WTC11 (cell line): ENCODE data around the gene PHF5A. TPM values are rescaled to one million over a fixed set of nuclear protein-coding genes. Genes with fewer than 3 reads are reported as not detected.

Experiments
- ATAC-seq: fragments of 200-7000 bp; cut with Tn5 transposase; 2 replicates; pipeline ENCODE4 v1.10.0; 2021; ENCODE audit warnings: mild to moderate bottlenecking, moderate library complexity
- CTCF ChIA-PET: fragments of 300-600 bp; sonication (Branson Sonifier 250); formaldehyde crosslinking; loops from one replicate; lab custom pipeline; 2021; ENCODE audit warnings: antibody characterized with exemption; lab: Charles Lee
- POLR2A ChIA-PET: fragments of 350-600 bp; sonication (Branson Sonifier 250); formaldehyde crosslinking; loops from one replicate; lab custom pipeline; 2021; ENCODE audit warnings: antibody characterized with exemption; lab: Charles Lee
- DNase-seq: peaks from one replicate; pipeline ENCODE4 v3.0.0; 2021; ENCODE audit warnings: low spot score
- H3K27ac Mint-ChIP-seq: 2 replicates; pipeline ENCODE4 v1.8.0; 2021; ENCODE audit warnings: mixed read lengths
- H3K27me3 Mint-ChIP-seq: 2 replicates; pipeline ENCODE4 v1.8.0; 2021; ENCODE audit warnings: low read depth, mild to moderate bottlenecking, moderate library complexity, mixed read lengths
- H3K36me3 Mint-ChIP-seq: 2 replicates; pipeline ENCODE4 v1.8.0; 2021; ENCODE audit warnings: mixed read lengths
- H3K4me1 Mint-ChIP-seq: 2 replicates; pipeline ENCODE4 v1.8.0; 2022; ENCODE audit warnings: mixed read lengths
- H3K4me3 Mint-ChIP-seq: 2 replicates; pipeline ENCODE4 v1.8.0; 2021; ENCODE audit warnings: mild to moderate bottlenecking, moderate library complexity, mixed read lengths
- H3K9me3 Mint-ChIP-seq: 2 replicates; pipeline ENCODE4 v1.8.0; 2021; ENCODE audit warnings: mixed read lengths
- CBFB ChIP-seq: sonication (generic); formaldehyde crosslinking; IDR thresholded peaks from 2 replicates; pipeline ENCODE4 v1.8.1; 2022; ENCODE audit warnings: mild to moderate bottlenecking, low read depth, missing genetic modification reagents
- CREB1 ChIP-seq: sonication (generic); formaldehyde crosslinking; IDR thresholded peaks from 2 replicates; pipeline ENCODE4 v1.8.0; 2023; ENCODE audit warnings: mild to moderate bottlenecking, missing genetic modification reagents
- CREM ChIP-seq: sonication (generic); formaldehyde crosslinking; IDR thresholded peaks from 2 replicates; pipeline ENCODE4 v1.8.1; 2022; ENCODE audit warnings: mild to moderate bottlenecking, missing genetic modification reagents, moderate library complexity
- ETV6 ChIP-seq: sonication (generic); formaldehyde crosslinking; IDR thresholded peaks from 2 replicates; pipeline ENCODE4 v1.8.1; 2022; ENCODE audit warnings: mild to moderate bottlenecking, missing genetic modification reagents
- FOXJ3 ChIP-seq: sonication (generic); formaldehyde crosslinking; IDR thresholded peaks from 2 replicates; pipeline ENCODE4 v1.9.0; 2021; ENCODE audit warnings: missing genetic modification reagents, mild to moderate bottlenecking, borderline replicate concordance
- FOXP1 ChIP-seq: sonication (generic); formaldehyde crosslinking; IDR thresholded peaks from 2 replicates; pipeline ENCODE4 v1.8.0; 2022; ENCODE audit warnings: missing genetic modification reagents, mild to moderate bottlenecking, moderate library complexity, borderline replicate concordance
- GABPB1 ChIP-seq: sonication (generic); formaldehyde crosslinking; IDR thresholded peaks from 2 replicates; pipeline ENCODE4 v1.8.1; 2023; ENCODE audit warnings: mild to moderate bottlenecking, missing genetic modification reagents
- GTF2I ChIP-seq: fragments of 250-450 bp; sonication (Bioruptor Pico); conservative IDR thresholded peaks from 2 replicates; pipeline ENCODE4 v1.4.0; 2021; ENCODE audit warnings: mild to moderate bottlenecking
- HMGA2 ChIP-seq: fragments of 250-450 bp; sonication (Bioruptor Pico); IDR thresholded peaks from 2 replicates; pipeline ENCODE4 v1.4.0; 2021; ENCODE audit warnings: mild to moderate bottlenecking, moderate library complexity
- JAZF1 ChIP-seq: fragments of 250-450 bp; sonication (Bioruptor Pico); IDR thresholded peaks from 2 replicates; pipeline ENCODE4 v1.9.0; 2021; ENCODE audit warnings: moderate library complexity, mild to moderate bottlenecking, inconsistent platforms
- MYBL2 ChIP-seq: sonication (generic); formaldehyde crosslinking; IDR thresholded peaks from 2 replicates; pipeline ENCODE4 v1.8.1; 2023; ENCODE audit warnings: mild to moderate bottlenecking, moderate library complexity, missing genetic modification reagents
- NFATC4 ChIP-seq: fragments of 250-450 bp; sonication (Bioruptor Pico); IDR thresholded peaks from 2 replicates; pipeline ENCODE4 v1.9.0; 2021; ENCODE audit warnings: mild to moderate bottlenecking
- SOX15 ChIP-seq: fragments of 250-450 bp; sonication (Bioruptor Pico); IDR thresholded peaks from 2 replicates; pipeline ENCODE4 v1.9.0; 2021; ENCODE audit warnings: mild to moderate bottlenecking
- TEAD4 ChIP-seq: sonication (generic); formaldehyde crosslinking; IDR thresholded peaks from 2 replicates; pipeline ENCODE4 v1.8.0; 2022; ENCODE audit warnings: mild to moderate bottlenecking, missing genetic modification reagents
- total RNA-seq: library from RNA; stranded (reverse); gene quantifications from 3 replicates; pipeline ENCODE4 v1.2.3, GENCODE V29; 2021
- TF ChIP-seq, protein P1 (sequence below): sonication (generic); formaldehyde crosslinking; conservative IDR thresholded peaks from 2 replicates; pipeline ENCODE4 v1.8.1; 2022; ENCODE audit warnings: mild to moderate bottlenecking, missing genetic modification reagents
- TF ChIP-seq, protein P2 (sequence below): fragments of 250-450 bp; sonication (Bioruptor Pico); IDR thresholded peaks from 2 replicates; pipeline ENCODE4 v1.9.0; 2021; ENCODE audit warnings: mild to moderate bottlenecking
- TF ChIP-seq, protein P3 (sequence below): fragments of 200-600 bp; IDR thresholded peaks from 2 replicates; pipeline ENCODE4 v1.8.0; 2022; ENCODE audit warnings: antibody characterized with exemption
- TF ChIP-seq, protein P4 (sequence below): sonication (generic); formaldehyde crosslinking; IDR thresholded peaks from 2 replicates; pipeline ENCODE4 v1.8.0; 2022; ENCODE audit warnings: mild to moderate bottlenecking, missing genetic modification reagents
- TF ChIP-seq, protein P5 (sequence below): sonication (generic); formaldehyde crosslinking; IDR thresholded peaks from 2 replicates; pipeline ENCODE4 v1.8.1; 2023; ENCODE audit warnings: mild to moderate bottlenecking, missing genetic modification reagents, moderate library complexity
- TF ChIP-seq, protein P6 (sequence below): fragments of 250-450 bp; sonication (Bioruptor Pico); conservative IDR thresholded peaks from 2 replicates; pipeline ENCODE4 v1.9.0; 2021; ENCODE audit warnings: mild to moderate bottlenecking
- TF ChIP-seq, protein P7 (sequence below): sonication (generic); formaldehyde crosslinking; IDR thresholded peaks from 2 replicates; pipeline ENCODE4 v1.8.1; 2022; ENCODE audit warnings: low read depth, missing genetic modification reagents, borderline replicate concordance

The PHF5A gene
- total RNA-seq, 1 experiment from 2014 or later: 93.1 TPM

DNA sequence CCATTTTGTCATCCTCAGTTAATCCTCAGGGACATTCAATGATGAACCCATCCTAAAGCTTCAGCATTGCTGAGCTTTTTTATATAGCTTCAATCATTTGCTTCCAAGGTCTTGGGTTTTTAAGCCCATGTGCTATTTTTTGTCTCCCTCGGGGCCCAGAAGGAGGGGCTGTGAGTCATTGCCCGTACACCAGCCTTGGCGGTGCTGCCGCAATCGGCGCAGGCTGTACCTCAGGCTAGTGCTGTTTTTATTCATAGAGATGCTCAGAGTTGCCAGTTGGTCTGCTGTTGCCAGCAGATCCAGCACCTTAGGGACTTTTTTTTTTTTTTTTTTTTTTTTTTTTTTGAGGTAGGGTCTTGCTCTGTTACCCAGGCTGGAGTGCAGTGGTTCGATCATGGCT is 35.9 kb upstream of the PHF5A start:
- TF ChIP-seq GTF2I (no peak), CREM (CRISPR knock-in tag) (no peak), FOXP1 (CRISPR knock-in tag) (no peak), ETV6 (CRISPR knock-in tag) (no peak), JAZF1 (CRISPR knock-in tag) (no peak), TEAD4 (CRISPR knock-in tag) (no peak), SOX15 (CRISPR knock-in tag) (no peak), FOXJ3 (CRISPR knock-in tag) (no peak), CREB1 (CRISPR knock-in tag) (no peak)
- TF ChIP-seq, protein P1, sequence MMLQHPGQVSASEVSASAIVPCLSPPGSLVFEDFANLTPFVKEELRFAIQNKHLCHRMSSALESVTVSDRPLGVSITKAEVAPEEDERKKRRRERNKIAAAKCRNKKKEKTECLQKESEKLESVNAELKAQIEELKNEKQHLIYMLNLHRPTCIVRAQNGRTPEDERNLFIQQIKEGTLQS: no peak
- TF ChIP-seq, protein P2, sequence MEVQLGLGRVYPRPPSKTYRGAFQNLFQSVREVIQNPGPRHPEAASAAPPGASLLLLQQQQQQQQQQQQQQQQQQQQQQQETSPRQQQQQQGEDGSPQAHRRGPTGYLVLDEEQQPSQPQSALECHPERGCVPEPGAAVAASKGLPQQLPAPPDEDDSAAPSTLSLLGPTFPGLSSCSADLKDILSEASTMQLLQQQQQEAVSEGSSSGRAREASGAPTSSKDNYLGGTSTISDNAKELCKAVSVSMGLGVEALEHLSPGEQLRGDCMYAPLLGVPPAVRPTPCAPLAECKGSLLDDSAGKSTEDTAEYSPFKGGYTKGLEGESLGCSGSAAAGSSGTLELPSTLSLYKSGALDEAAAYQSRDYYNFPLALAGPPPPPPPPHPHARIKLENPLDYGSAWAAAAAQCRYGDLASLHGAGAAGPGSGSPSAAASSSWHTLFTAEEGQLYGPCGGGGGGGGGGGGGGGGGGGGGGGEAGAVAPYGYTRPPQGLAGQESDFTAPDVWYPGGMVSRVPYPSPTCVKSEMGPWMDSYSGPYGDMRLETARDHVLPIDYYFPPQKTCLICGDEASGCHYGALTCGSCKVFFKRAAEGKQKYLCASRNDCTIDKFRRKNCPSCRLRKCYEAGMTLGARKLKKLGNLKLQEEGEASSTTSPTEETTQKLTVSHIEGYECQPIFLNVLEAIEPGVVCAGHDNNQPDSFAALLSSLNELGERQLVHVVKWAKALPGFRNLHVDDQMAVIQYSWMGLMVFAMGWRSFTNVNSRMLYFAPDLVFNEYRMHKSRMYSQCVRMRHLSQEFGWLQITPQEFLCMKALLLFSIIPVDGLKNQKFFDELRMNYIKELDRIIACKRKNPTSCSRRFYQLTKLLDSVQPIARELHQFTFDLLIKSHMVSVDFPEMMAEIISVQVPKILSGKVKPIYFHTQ (CRISPR knock-in tag): no peak
- TF ChIP-seq, protein P3, sequence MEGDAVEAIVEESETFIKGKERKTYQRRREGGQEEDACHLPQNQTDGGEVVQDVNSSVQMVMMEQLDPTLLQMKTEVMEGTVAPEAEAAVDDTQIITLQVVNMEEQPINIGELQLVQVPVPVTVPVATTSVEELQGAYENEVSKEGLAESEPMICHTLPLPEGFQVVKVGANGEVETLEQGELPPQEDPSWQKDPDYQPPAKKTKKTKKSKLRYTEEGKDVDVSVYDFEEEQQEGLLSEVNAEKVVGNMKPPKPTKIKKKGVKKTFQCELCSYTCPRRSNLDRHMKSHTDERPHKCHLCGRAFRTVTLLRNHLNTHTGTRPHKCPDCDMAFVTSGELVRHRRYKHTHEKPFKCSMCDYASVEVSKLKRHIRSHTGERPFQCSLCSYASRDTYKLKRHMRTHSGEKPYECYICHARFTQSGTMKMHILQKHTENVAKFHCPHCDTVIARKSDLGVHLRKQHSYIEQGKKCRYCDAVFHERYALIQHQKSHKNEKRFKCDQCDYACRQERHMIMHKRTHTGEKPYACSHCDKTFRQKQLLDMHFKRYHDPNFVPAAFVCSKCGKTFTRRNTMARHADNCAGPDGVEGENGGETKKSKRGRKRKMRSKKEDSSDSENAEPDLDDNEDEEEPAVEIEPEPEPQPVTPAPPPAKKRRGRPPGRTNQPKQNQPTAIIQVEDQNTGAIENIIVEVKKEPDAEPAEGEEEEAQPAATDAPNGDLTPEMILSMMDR: no peak
- TF ChIP-seq, protein P4, sequence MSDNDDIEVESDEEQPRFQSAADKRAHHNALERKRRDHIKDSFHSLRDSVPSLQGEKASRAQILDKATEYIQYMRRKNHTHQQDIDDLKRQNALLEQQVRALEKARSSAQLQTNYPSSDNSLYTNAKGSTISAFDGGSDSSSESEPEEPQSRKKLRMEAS (CRISPR knock-in tag): no peak
- no peaks in the 10 kb centered on the region for H3K4me1 Mint-ChIP-seq
- no peak overlapping the region for H3K4me3 Mint-ChIP-seq
- no peak for ATAC-seq
- H3K27ac Mint-ChIP-seq: no peak overlapping the region
- POLR2A ChIA-PET: no interaction called here
- H3K27me3 Mint-ChIP-seq: no peaks in the 10 kb centered on the region
- H3K9me3 Mint-ChIP-seq: no peaks in the 10 kb centered on the region
- H3K36me3 Mint-ChIP-seq: peaks cover 32% of the 10 kb centered on the region
- CTCF ChIA-PET: interaction anchor here (0.7 to 3.3 kb wide), 2 partner anchors 100 to 216 kb away, joined by 4 to 11 read pairs; no protein-coding TSS in a partner anchor
- no peak for DNase-seq

DNA sequence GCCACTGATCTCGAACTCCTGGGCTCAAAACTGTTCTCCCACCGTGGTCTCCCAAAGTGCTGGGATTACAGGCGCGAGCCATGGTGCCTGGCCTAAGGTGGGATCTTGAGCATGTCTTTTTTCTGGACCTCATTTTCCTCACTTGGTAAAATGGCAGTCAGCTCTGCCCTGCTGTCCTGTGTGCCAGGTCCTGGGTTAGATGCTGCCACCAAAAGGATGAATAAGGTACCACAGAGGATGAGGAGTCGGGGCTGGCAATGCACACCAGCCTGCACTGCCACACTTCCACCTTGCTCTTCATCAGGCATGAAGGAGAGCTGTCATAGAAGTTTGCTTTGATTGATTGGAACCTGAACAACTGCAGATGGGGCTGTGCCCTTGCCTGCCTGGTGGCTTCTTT is 32.7 kb upstream of the PHF5A start:
- DNase-seq: no peak
- CTCF ChIA-PET: interaction anchor here (0.5 to 5.1 kb wide), 12 partner anchors 10 to 208 kb away, joined by 3 to 39 read pairs (median 6); partner anchors contain the start of genes ACO2 and PHF5A
- no peak for TF ChIP-seq GABPB1 (CRISPR knock-in tag)
- H3K36me3 Mint-ChIP-seq: peaks cover 21% of the 10 kb centered on the region
- H3K27ac Mint-ChIP-seq: no peak overlapping the region
- POLR2A ChIA-PET: interaction anchor here (1.1 kb wide), 1 partner anchor 24 kb away, joined by 3 read pairs; no protein-coding TSS in a partner anchor
- H3K4me1 Mint-ChIP-seq: no peaks in the 10 kb centered on the region
- peak; percentile 78 for ATAC-seq
- no peak overlapping the region for H3K4me3 Mint-ChIP-seq
- no peaks in the 10 kb centered on the region for H3K9me3 Mint-ChIP-seq
- no peaks in the 10 kb centered on the region for H3K27me3 Mint-ChIP-seq

DNA sequence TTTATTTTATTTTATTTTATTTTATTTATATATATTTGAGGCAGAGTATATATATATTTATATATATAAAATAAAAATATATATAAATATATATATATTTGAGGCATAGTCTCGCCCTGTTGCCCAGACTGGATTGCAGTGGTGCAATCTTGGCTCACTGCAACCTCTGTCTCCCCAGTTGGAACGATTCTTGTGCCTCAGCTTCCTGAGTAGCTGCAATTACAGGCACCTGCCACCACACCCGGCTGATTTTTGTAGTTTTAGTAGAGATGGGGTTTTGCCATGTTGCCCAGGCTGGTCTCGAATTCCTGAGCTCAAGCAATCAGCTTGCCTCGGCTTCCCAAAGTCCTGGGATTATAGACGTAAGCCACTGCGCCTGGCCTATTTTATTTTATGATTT is 31.8 kb upstream of the PHF5A start:
- ChIA-PET CTCF (interaction anchor here (0.8 to 5.1 kb wide), 10 partner anchors 18 to 97 kb away, joined by 3 to 39 read pairs (median 5); partner anchors contain the start of genes ACO2 and PHF5A), POLR2A (no interaction called here)
- ATAC-seq (no peak), DNase-seq (no peak)
- no peaks in the 10 kb centered on the region for H3K4me1 Mint-ChIP-seq
- TF ChIP-seq CBFB (CRISPR knock-in tag): no peak
- TF ChIP-seq, protein P5, sequence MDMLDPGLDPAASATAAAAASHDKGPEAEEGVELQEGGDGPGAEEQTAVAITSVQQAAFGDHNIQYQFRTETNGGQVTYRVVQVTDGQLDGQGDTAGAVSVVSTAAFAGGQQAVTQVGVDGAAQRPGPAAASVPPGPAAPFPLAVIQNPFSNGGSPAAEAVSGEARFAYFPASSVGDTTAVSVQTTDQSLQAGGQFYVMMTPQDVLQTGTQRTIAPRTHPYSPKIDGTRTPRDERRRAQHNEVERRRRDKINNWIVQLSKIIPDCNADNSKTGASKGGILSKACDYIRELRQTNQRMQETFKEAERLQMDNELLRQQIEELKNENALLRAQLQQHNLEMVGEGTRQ (CRISPR knock-in tag): no peak
- peak; percentile 88 for TF ChIP-seq HMGA2 (CRISPR knock-in tag)
- TF ChIP-seq, protein P6, sequence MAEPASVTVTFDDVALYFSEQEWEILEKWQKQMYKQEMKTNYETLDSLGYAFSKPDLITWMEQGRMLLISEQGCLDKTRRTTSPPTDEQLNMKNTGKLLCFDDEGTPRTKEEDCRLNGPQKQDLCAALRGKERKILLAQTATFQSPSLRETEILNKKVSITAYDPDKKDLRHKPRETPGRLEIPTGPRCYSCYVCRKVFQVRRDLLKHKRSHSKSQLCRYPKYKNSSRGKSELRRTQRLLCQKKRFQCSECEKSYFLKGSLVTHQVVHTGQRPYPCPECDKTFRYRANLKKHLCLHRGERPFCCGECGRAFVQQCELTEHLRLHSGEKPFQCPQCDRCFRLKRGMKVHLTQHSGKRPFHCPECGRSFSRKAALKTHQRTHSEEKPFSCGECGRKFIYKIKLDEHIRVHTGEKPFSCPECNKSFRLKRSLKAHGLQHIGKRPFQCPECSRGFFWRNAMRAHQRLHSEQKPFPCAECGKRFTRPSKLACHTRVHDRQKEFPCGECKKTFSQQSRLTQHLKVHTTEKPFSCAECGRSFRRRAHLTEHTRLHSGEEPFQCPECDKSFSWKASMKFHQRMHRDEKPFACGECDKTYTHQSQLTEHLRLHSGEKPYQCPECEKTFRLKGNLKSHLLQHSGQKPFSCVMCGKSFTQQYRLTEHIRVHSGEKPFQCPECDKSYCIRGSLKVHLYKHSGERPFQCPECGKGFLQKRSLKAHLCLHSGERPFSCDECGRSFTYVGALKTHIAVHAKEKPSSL: no peak
- TF ChIP-seq, protein P7, sequence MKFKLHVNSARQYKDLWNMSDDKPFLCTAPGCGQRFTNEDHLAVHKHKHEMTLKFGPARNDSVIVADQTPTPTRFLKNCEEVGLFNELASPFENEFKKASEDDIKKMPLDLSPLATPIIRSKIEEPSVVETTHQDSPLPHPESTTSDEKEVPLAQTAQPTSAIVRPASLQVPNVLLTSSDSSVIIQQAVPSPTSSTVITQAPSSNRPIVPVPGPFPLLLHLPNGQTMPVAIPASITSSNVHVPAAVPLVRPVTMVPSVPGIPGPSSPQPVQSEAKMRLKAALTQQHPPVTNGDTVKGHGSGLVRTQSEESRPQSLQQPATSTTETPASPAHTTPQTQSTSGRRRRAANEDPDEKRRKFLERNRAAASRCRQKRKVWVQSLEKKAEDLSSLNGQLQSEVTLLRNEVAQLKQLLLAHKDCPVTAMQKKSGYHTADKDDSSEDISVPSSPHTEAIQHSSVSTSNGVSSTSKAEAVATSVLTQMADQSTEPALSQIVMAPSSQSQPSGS (CRISPR knock-in tag): no peak
- no peak for TF ChIP-seq MYBL2 (CRISPR knock-in tag)
- no peak for TF ChIP-seq NFATC4 (CRISPR knock-in tag)
- peaks cover 21% of the 10 kb centered on the region for H3K36me3 Mint-ChIP-seq
- no peaks in the 10 kb centered on the region for H3K9me3 Mint-ChIP-seq
- no peak overlapping the region for H3K27ac Mint-ChIP-seq
- no peak overlapping the region for H3K4me3 Mint-ChIP-seq
- H3K27me3 Mint-ChIP-seq: no peaks in the 10 kb centered on the region
